Inflammatory macrophage (primary cell): Measurements from ENCODE around the gene STAC.

Experiments used
- DNase-seq, 2 donors: peaks; one replicate each; pipeline ENCODE4 v3.0.0-alpha.2; 2020 to 2022

STAC gene

DNA sequence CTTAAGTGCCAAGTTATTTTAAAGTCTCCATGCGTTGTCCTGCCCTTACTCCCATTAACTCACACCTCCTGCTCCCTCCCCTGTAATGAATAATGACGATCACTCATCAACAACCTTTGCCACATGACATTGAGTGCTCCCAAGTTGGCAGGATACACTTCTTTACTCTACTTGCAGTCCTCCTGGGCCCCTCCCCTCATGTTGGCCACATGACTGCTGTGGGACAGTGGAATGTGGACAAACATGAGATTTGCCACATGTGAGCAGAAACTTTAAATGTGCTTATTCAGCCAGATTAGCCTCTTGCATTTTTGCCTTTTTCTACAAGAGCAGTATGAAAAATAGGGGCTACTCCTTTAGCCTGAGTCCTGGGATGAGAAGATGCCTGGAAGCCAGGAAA lies 216.1 kb downstream of the STAC start:
- DNase-seq: no peak

DNA sequence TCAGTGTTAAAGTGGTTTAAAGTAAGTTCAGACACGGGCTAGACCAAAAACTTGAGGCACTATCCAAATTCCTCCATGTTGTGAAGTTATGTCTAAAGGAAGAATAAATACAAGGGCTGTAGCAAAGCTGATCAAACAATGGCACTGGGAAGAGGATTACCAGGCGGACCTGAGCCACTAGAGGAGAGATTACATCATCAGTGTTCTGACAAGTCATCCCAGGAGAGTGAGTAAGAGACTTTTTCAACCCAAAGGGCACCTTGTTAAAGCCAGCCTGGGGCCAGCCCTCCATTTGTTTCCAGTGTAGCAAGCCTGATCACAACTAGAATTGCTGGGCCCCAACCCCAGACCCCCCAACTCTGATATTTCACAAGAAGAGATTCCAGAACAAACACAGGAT lies 217.1 kb downstream of the STAC start:
- DNase-seq: no peak
